ENCODE results near the gene CGB5. TPM values are rescaled to one million over a fixed set of nuclear protein-coding genes. Genes with fewer than 3 reads are reported as not detected.

CGB5 gene
- polyA plus RNA-seq, 3 donors from 2014 or later, result not detected

GRCh38 chr19:49057636-49058234, 14.1 kb downstream of the CGB5 start, which contains the start of gene CGB7:
CGB7 (minus strand) TSS chr19:49057749; CDS start chr19:49055375, 2,374 bp downstream.
- peaks cover 10 to 20% (median 13%) of the 10 kb centered on the region in 3 donors for H3K27me3 Mint-ChIP-seq (ENCODE audit: low read depth in 3 of 3)
- peaks cover 0 to 5% (median 4%) of the 10 kb centered on the region in 3 donors for H3K36me3 Mint-ChIP-seq
- H3K4me3 Mint-ChIP-seq, result peak within 1 kb of the TSS; percentile 81 to 92 (median 89)
- no peaks in the 10 kb centered on the region for H3K9me3 Mint-ChIP-seq
- DNase-seq, result peak in 1 of 3 donors; percentile 19
- peak within 1 kb of the TSS in 2 of 6 donors; percentile 27 to 46 for H3K27ac Mint-ChIP-seq
- H3K4me1 Mint-ChIP-seq, result peaks cover 18 to 20% of the 10 kb centered on the region in 2 donors

- H3K4me3 Mint-ChIP-seq, result no peak overlapping the region
- no peak overlapping the region for H3K27ac Mint-ChIP-seq
- H3K9me3 Mint-ChIP-seq, result no peaks in the 10 kb centered on the region
- peaks cover 10 to 20% (median 15%) of the 10 kb centered on the region in 3 donors for H3K27me3 Mint-ChIP-seq (ENCODE audit: low read depth in 3 of 3)
- peaks cover 0 to 5% (median 4%) of the 10 kb centered on the region in 3 donors for H3K36me3 Mint-ChIP-seq
- H3K4me1 Mint-ChIP-seq, result peaks cover 18 to 20% of the 10 kb centered on the region in 2 donors
- no peak for DNase-seq
These were observed 14.9 kb downstream of the CGB5 start for GRCh38 chr19:49058562-49058961.

- Mint-ChIP-seq H3K4me3 (peak overlapping the region in 1 of 5 donors; percentile 10), H3K9me3 (no peaks in the 10 kb centered on the region), H3K27ac (no peak overlapping the region), H3K27me3 (ENCODE audit: low read depth in 3 of 3) (peaks cover 10 to 16% (median 15%) of the 10 kb centered on the region in 3 donors), H3K4me1 (peaks cover 18 to 20% of the 10 kb centered on the region in 2 donors), H3K36me3 (peaks cover 0 to 5% (median 4%) of the 10 kb centered on the region in 3 donors)
- DNase-seq, result no peak
These were observed 15.4 kb downstream of the CGB5 start for GRCh38 chr19:49059053-49059452.

GRCh38 chr19:49061000-49061399, 17.4 kb downstream of the CGB5 start:
- H3K4me3 Mint-ChIP-seq, result no peak overlapping the region
- peaks cover 15 to 19% (median 16%) of the 10 kb centered on the region in 3 donors for H3K27me3 Mint-ChIP-seq (ENCODE audit: low read depth in 3 of 3)

GRCh38 chr19:49061445-49061844, 17.8 kb downstream of the CGB5 start:
- DNase-seq, result peak in 1 of 3 donors; percentile 12
- Mint-ChIP-seq H3K27me3 (ENCODE audit: low read depth in 3 of 3) (peaks cover 19 to 21% (median 19%) of the 10 kb centered on the region in 3 donors), H3K4me3 (no peak overlapping the region), H3K4me1 (peaks cover 16 to 17% of the 10 kb centered on the region in 2 donors), H3K36me3 (peaks cover 0 to 5% (median 4%) of the 10 kb centered on the region in 3 donors), H3K9me3 (peaks cover 0 to 2% (median 0%) of the 10 kb centered on the region in 6 donors), H3K27ac (no peak overlapping the region)

More at GRCh38 chr19:49061000-49061399, 17.4 kb downstream of the CGB5 start:
- no peak overlapping the region for H3K27ac Mint-ChIP-seq
- peaks cover 0 to 5% (median 4%) of the 10 kb centered on the region in 3 donors for H3K36me3 Mint-ChIP-seq
- H3K9me3 Mint-ChIP-seq, result peaks cover 0 to 2% (median 0%) of the 10 kb centered on the region in 6 donors
- DNase-seq, result no peak
- H3K4me1 Mint-ChIP-seq, result peaks cover 18 to 20% of the 10 kb centered on the region in 2 donors

- H3K9me3 Mint-ChIP-seq, result peaks cover 0 to 2% (median 0%) of the 10 kb centered on the region in 6 donors
- DNase-seq, result no peak
- H3K27ac Mint-ChIP-seq, result no peak overlapping the region
- no peaks in the 10 kb centered on the region for H3K4me1 Mint-ChIP-seq
- H3K27me3 Mint-ChIP-seq (ENCODE audit: low read depth in 3 of 3), result peaks cover 9 to 24% (median 12%) of the 10 kb centered on the region in 3 donors
- no peak overlapping the region for H3K4me3 Mint-ChIP-seq
- H3K36me3 Mint-ChIP-seq, result peaks cover 0 to 4% (median 4%) of the 10 kb centered on the region in 3 donors
These were observed 20.5 kb downstream of the CGB5 start for GRCh38 chr19:49064029-49064629.

- H3K9me3 Mint-ChIP-seq, result peaks cover 0 to 7% (median 0%) of the 10 kb centered on the region in 6 donors
- H3K4me3 Mint-ChIP-seq, result no peak within 1 kb of the TSS
- peaks cover 10 to 24% (median 14%) of the 10 kb centered on the region in 3 donors for H3K27me3 Mint-ChIP-seq (ENCODE audit: low read depth in 3 of 3)
- DNase-seq, result no peak
- H3K36me3 Mint-ChIP-seq, result peaks cover 0 to 4% (median 0%) of the 10 kb centered on the region in 3 donors
- H3K27ac Mint-ChIP-seq, result no peak within 1 kb of the TSS
- H3K4me1 Mint-ChIP-seq, result no peaks in the 10 kb centered on the region
These were observed 21.3 kb downstream of the CGB5 start, which contains the start of gene NTF4 for GRCh38 chr19:49064768-49065611. NTF4 (minus strand) TSS chr19:49064818; CDS start chr19:49061997, 2,821 bp downstream.

GRCh38 chr19:49065905-49066512, 22.4 kb downstream of the CGB5 start:
- no peak overlapping the region for H3K4me3 Mint-ChIP-seq
- peaks cover 0 to 6% (median 1%) of the 10 kb centered on the region in 3 donors for H3K36me3 Mint-ChIP-seq
- peaks cover 4 to 6% of the 10 kb centered on the region in 2 donors for H3K4me1 Mint-ChIP-seq
- peaks cover 11 to 30% (median 14%) of the 10 kb centered on the region in 3 donors for H3K27me3 Mint-ChIP-seq (ENCODE audit: low read depth in 3 of 3)
- peaks cover 0 to 13% (median 0%) of the 10 kb centered on the region in 6 donors for H3K9me3 Mint-ChIP-seq
- no peak for DNase-seq
- H3K27ac Mint-ChIP-seq, result no peak overlapping the region

- H3K9me3 Mint-ChIP-seq, result peaks cover 0 to 13% (median 0%) of the 10 kb centered on the region in 6 donors
- no peak for DNase-seq
- H3K4me1 Mint-ChIP-seq, result peaks cover 7 to 9% of the 10 kb centered on the region in 2 donors
- no peak overlapping the region for H3K4me3 Mint-ChIP-seq
- peaks cover 0 to 6% (median 0%) of the 10 kb centered on the region in 3 donors for H3K36me3 Mint-ChIP-seq
- peaks cover 11 to 30% (median 14%) of the 10 kb centered on the region in 3 donors for H3K27me3 Mint-ChIP-seq (ENCODE audit: low read depth in 3 of 3)
- H3K27ac Mint-ChIP-seq, result no peak overlapping the region
These were observed 23.9 kb downstream of the CGB5 start for GRCh38 chr19:49067554-49067953.

- Mint-ChIP-seq H3K36me3 (peaks cover 0 to 10% (median 9%) of the 10 kb centered on the region in 3 donors), H3K4me1 (peaks cover 19% of the 10 kb centered on the region in 2 donors), H3K27ac (peak overlapping the region in 1 of 6 donors; percentile 36), H3K9me3 (peaks cover 0 to 13% (median 0%) of the 10 kb centered on the region in 6 donors), H3K4me3 (no peak overlapping the region), H3K27me3 (ENCODE audit: low read depth in 3 of 3) (peaks cover 18 to 44% (median 22%) of the 10 kb centered on the region in 3 donors)
- DNase-seq, result no peak
These were observed 25.4 kb downstream of the CGB5 start for GRCh38 chr19:49069026-49069425.

- H3K9me3 Mint-ChIP-seq, result peaks cover 0 to 13% (median 0%) of the 10 kb centered on the region in 6 donors
- H3K36me3 Mint-ChIP-seq, result peaks cover 0 to 10% (median 9%) of the 10 kb centered on the region in 3 donors
- H3K27me3 Mint-ChIP-seq (ENCODE audit: low read depth in 3 of 3), result peaks cover 16 to 50% (median 24%) of the 10 kb centered on the region in 3 donors
- peak overlapping the region in 4 of 5 donors; percentile 8 to 55 (median 20) for H3K4me3 Mint-ChIP-seq
- DNase-seq, result no peak
- H3K27ac Mint-ChIP-seq, result no peak overlapping the region
- peaks cover 19% of the 10 kb centered on the region in 2 donors for H3K4me1 Mint-ChIP-seq
These were observed 26.8 kb downstream of the CGB5 start for GRCh38 chr19:49070416-49070815.

- H3K27ac Mint-ChIP-seq, result no peak overlapping the region
- peak overlapping the region in 3 of 5 donors; percentile 40 to 53 (median 44) for H3K4me3 Mint-ChIP-seq
- peaks cover 0 to 10% (median 9%) of the 10 kb centered on the region in 3 donors for H3K36me3 Mint-ChIP-seq
- peaks cover 0 to 11% (median 0%) of the 10 kb centered on the region in 6 donors for H3K9me3 Mint-ChIP-seq
- H3K27me3 Mint-ChIP-seq (ENCODE audit: low read depth in 3 of 3), result peaks cover 10 to 39% (median 21%) of the 10 kb centered on the region in 3 donors
- no peak for DNase-seq
- peaks cover 19% of the 10 kb centered on the region in 2 donors for H3K4me1 Mint-ChIP-seq
These were observed 28.4 kb downstream of the CGB5 start for GRCh38 chr19:49071860-49072547.

All from immature natural killer cell (primary cell).